ENCODE results near the gene B4GALT2. TPM values are rescaled to one million over a fixed set of nuclear protein-coding genes. Genes with fewer than 3 reads are reported as not detected.

B4GALT2 gene
- total RNA-seq, 2 donors from 2014 or later, result 62.7 to 72.7 TPM

DNA sequence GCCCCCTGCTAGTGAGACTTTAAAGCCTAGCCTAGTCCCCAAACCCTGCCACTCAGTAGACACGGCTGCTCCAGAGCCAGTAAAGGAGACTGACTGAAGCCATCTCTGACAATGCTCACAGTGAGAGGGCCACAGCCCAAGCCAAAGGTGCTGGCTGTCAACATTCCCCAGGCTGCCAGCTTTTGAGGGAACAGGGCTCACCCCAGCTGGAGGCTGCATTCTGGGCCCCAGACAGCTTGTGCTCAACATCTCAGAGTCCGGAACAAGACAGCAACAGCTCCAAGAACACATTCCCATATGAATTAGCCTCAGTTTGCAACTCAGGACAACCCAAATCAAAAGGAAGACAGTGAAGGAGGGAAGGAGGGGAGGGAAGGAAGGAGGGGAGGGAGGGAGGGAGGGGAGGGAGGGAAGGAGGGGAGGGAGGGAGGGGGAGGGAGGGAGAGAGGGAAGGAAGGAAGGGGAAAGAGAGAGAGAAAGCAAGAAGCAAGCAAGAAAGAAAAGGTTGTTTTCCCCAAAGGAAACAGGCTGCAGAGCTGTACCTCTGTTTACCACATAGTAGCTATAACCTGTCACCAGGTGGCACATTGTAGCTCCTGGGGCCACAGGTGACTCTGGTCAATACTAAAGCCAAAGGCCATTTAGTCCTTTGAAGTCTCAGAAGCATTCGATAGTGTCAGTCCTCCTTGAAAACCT lies 40.0 kb upstream of the B4GALT2 start:
- no peak for DNase-seq
- H3K27ac ChIP-seq (ENCODE audit: low read depth, low read length), result no peak overlapping the region
- H3K27ac Mint-ChIP-seq, result no peak overlapping the region

DNA sequence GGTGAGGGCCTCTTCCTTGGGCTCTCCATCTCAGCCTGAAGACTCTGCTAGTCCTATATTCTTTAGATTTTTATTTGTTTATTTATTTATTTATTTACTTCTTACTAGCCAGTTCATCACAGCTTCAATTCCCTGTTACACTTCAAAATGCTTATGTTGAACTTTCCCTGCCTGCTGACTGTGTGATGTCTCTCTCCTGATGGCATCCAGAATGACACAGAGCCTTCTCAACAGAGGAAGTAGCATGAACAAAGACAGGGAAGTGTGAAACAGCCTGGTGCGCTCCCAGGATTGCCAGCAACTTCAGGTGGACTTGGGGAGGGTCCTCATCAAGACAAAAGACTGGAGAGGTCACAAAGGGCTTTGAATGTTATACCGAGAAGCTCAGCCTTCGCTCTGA lies 36.6 kb upstream of the B4GALT2 start:
- H3K27ac Mint-ChIP-seq, result no peak overlapping the region
- no peaks in the 10 kb centered on the region for H3K36me3 Mint-ChIP-seq (ENCODE audit: low read depth)
- Histone ChIP-seq H3K4me3 (ENCODE audit: low read length) (no peak overlapping the region), H3K27ac (ENCODE audit: low read depth, low read length) (no peak overlapping the region), H3K9ac (ENCODE audit: extremely low read depth, low read length, poor library complexity, severe bottlenecking) (no peak overlapping the region), H3K4me1 (ENCODE audit: control insufficient read depth, insufficient read depth, low read length) (peaks cover 3% of the 10 kb centered on the region), H3K9me3 (ENCODE audit: control insufficient read depth, low read length) (no peaks in the 10 kb centered on the region), H3K27me3 (ENCODE audit: control insufficient read depth, insufficient read depth, low read length, poor library complexity, severe bottlenecking) (peaks cover 10% of the 10 kb centered on the region), H3K36me3 (ENCODE audit: control insufficient read depth, insufficient read depth, low read length) (no peaks in the 10 kb centered on the region)
- H3K27me3 Mint-ChIP-seq (ENCODE audit: insufficient read depth), result peaks cover 25% of the 10 kb centered on the region
- H3K4me3 Mint-ChIP-seq, result no peak overlapping the region
- no peak for DNase-seq
- no peaks in the 10 kb centered on the region for H3K9me3 Mint-ChIP-seq
- 87 to 100% methylated on average over 1 to 3 of the region's 3 CpGs for WGBS, 2 experiments (ENCODE audit: insufficient coverage in 1 of 2, insufficient read length in 1 of 2)
- peaks cover 7% of the 10 kb centered on the region for H3K4me1 Mint-ChIP-seq
- TF ChIP-seq, protein P1, sequence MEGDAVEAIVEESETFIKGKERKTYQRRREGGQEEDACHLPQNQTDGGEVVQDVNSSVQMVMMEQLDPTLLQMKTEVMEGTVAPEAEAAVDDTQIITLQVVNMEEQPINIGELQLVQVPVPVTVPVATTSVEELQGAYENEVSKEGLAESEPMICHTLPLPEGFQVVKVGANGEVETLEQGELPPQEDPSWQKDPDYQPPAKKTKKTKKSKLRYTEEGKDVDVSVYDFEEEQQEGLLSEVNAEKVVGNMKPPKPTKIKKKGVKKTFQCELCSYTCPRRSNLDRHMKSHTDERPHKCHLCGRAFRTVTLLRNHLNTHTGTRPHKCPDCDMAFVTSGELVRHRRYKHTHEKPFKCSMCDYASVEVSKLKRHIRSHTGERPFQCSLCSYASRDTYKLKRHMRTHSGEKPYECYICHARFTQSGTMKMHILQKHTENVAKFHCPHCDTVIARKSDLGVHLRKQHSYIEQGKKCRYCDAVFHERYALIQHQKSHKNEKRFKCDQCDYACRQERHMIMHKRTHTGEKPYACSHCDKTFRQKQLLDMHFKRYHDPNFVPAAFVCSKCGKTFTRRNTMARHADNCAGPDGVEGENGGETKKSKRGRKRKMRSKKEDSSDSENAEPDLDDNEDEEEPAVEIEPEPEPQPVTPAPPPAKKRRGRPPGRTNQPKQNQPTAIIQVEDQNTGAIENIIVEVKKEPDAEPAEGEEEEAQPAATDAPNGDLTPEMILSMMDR (conservative IDR thresholded peaks at IDR 0.05), result no peak

More for the DNA sequence above, 40.0 kb upstream of the B4GALT2 start:
- Mint-ChIP-seq H3K4me3 (no peak overlapping the region), H3K4me1 (peaks cover 9% of the 10 kb centered on the region), H3K36me3 (ENCODE audit: low read depth) (no peaks in the 10 kb centered on the region), H3K9me3 (no peaks in the 10 kb centered on the region), H3K27me3 (ENCODE audit: insufficient read depth) (peaks cover 26% of the 10 kb centered on the region)
- TF ChIP-seq, protein P1 (conservative IDR thresholded peaks at IDR 0.05), result peak; percentile 38
- peaks cover 16% of the 10 kb centered on the region for H3K27me3 ChIP-seq (ENCODE audit: control insufficient read depth, insufficient read depth, low read length, poor library complexity, severe bottlenecking)
- 57 to 70% methylated on average over 2 to 3 of the region's 3 CpGs for WGBS, 2 experiments (ENCODE audit: insufficient coverage in 1 of 2, insufficient read length in 1 of 2)
- no peaks in the 10 kb centered on the region for H3K36me3 ChIP-seq (ENCODE audit: control insufficient read depth, insufficient read depth, low read length)
- H3K4me3 ChIP-seq (ENCODE audit: low read length), result no peak overlapping the region
- no peak overlapping the region for H3K9ac ChIP-seq (ENCODE audit: extremely low read depth, low read length, poor library complexity, severe bottlenecking)
- no peaks in the 10 kb centered on the region for H3K4me1 ChIP-seq (ENCODE audit: control insufficient read depth, insufficient read depth, low read length)
- H3K9me3 ChIP-seq (ENCODE audit: control insufficient read depth, low read length), result no peaks in the 10 kb centered on the region

DNA sequence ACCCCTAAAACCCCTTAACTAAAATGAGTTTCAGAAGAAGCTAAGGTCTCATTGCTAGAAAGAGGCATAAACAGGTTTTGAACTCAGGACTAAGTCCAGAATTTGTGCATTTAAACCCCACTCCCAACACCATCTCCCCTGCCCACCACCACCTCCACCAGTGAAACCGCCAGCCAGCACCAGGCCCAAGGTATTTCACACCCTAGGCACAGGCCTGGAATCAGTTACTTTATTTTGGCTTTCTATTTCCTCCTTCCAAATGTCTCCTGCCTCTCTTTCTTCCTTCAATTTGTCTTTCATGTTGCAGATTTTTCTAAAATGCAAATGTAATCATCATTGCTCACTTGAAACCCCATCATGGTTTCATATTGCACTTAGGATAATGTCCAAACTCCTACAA lies 34.1 kb upstream of the B4GALT2 start:
- WGBS, 2 experiments (ENCODE audit: insufficient coverage in 1 of 2, insufficient read length in 1 of 2), result 96 to 100% methylated on average over 1 of the region's 1 CpG
- Mint-ChIP-seq H3K9me3 (no peaks in the 10 kb centered on the region), H3K27me3 (ENCODE audit: insufficient read depth) (peaks cover 5% of the 10 kb centered on the region), H3K4me3 (no peak overlapping the region), H3K4me1 (peaks cover 10% of the 10 kb centered on the region), H3K36me3 (ENCODE audit: low read depth) (no peaks in the 10 kb centered on the region), H3K27ac (no peak overlapping the region)
- no peak for DNase-seq
- H3K36me3 ChIP-seq (ENCODE audit: control insufficient read depth, insufficient read depth, low read length), result peaks cover 2% of the 10 kb centered on the region
- no peaks in the 10 kb centered on the region for H3K9me3 ChIP-seq (ENCODE audit: control insufficient read depth, low read length)
- H3K4me1 ChIP-seq (ENCODE audit: control insufficient read depth, insufficient read depth, low read length), result peaks cover 10% of the 10 kb centered on the region
- TF ChIP-seq, protein P1 (conservative IDR thresholded peaks at IDR 0.05), result no peak
- no peak overlapping the region for H3K4me3 ChIP-seq (ENCODE audit: low read length)
- H3K27me3 ChIP-seq (ENCODE audit: control insufficient read depth, insufficient read depth, low read length, poor library complexity, severe bottlenecking), result peaks cover 4% of the 10 kb centered on the region
- H3K9ac ChIP-seq (ENCODE audit: extremely low read depth, low read length, poor library complexity, severe bottlenecking), result no peak overlapping the region
- H3K27ac ChIP-seq (ENCODE audit: low read depth, low read length), result no peak overlapping the region

All from endodermal cell (in vitro differentiated cells).